Activated B cell treated with CpG ODN at 0.5 μM for 24 hours (primary cell): Measurements from ENCODE around the gene TMPRSS11E. TPM values are rescaled to one million over a fixed set of nuclear protein-coding genes. Genes with fewer than 3 reads are reported as not detected.
"Not testable (repeated sequence)": the region's sequence is repeated elsewhere in the genome, so short reads cannot be mapped to it uniquely, and the experiment has no call there.

Experiments
- ATAC-seq: fragments of 200-7000 bp; cut with Tn5 transposase; one replicate; pipeline ENCODE4 v1.10.0; 2021; ENCODE audit warnings: low read depth, mild to moderate bottlenecking, moderate library complexity
- CTCF ChIA-PET: fragments of 350-600 bp; sonication (Branson Sonifier 250); formaldehyde crosslinking; loops from one replicate; lab custom pipeline; 2021; ENCODE audit warnings: antibody characterized with exemption; lab: Charles Lee
- POLR2A ChIA-PET: fragments of 350-600 bp; sonication (Branson Sonifier 250); formaldehyde crosslinking; loops from one replicate; lab custom pipeline; 2021; ENCODE audit warnings: antibody characterized with exemption; lab: Charles Lee
- DNase-seq: peaks from one replicate; pipeline ENCODE4 v3.0.0; 2022
- H3K27ac Mint-ChIP-seq: one replicate; pipeline ENCODE4 v1.8.0; 2020; ENCODE audit warnings: mixed read lengths
- H3K27me3 Mint-ChIP-seq: one replicate; pipeline ENCODE4 v1.8.0; 2021; ENCODE audit warnings: mixed read lengths
- H3K36me3 Mint-ChIP-seq: one replicate; pipeline ENCODE4 v1.8.0; 2021; ENCODE audit warnings: low read depth, mixed read lengths
- H3K4me1 Mint-ChIP-seq: one replicate; pipeline ENCODE4 v1.8.0; 2021; ENCODE audit warnings: mixed read lengths
- H3K4me3 Mint-ChIP-seq: one replicate; pipeline ENCODE4 v1.8.0; 2020; ENCODE audit warnings: mild to moderate bottlenecking, mixed read lengths
- H3K9me3 Mint-ChIP-seq: one replicate; pipeline ENCODE4 v1.8.0; 2020; ENCODE audit warnings: mixed read lengths
- CTCF ChIP-seq: fragments of 200-600 bp; IDR thresholded peaks from one replicate; pipeline ENCODE4 v1.8.0; 2022; ENCODE audit warnings: antibody characterized with exemption, mild to moderate bottlenecking
- intact Hi-C: fragments of 100-400 bp; cut with micrococcal nuclease; formaldehyde crosslinking; loops from one replicate; pipeline ENCODE4 v1.15.1; 2024
- total RNA-seq: library from RNA; stranded (reverse); gene quantifications from 2 replicates; pipeline ENCODE4 v1.2.3, GENCODE V29; 2022

Gene TMPRSS11E
- total RNA-seq, 1 donor from 2014 or later = not detected

GRCh38 chr4:68406479-68406859, 40.8 kb upstream of the TMPRSS11E start:
- H3K4me3 Mint-ChIP-seq = no peak overlapping the region

GRCh38 chr4:68407015-68407867, 40.0 kb upstream of the TMPRSS11E start:
- H3K27ac Mint-ChIP-seq, H3K4me1 Mint-ChIP-seq, ATAC-seq, H3K36me3 Mint-ChIP-seq, CTCF ChIA-PET, H3K9me3 Mint-ChIP-seq, intact Hi-C loops, POLR2A ChIA-PET, H3K27me3 Mint-ChIP-seq, H3K4me3 Mint-ChIP-seq, DNase-seq: not testable (repeated sequence)

More at GRCh38 chr4:68406479-68406859, 40.8 kb upstream of the TMPRSS11E start:
- Mint-ChIP-seq H3K27me3 (no peaks in the 10 kb centered on the region), H3K9me3 (no peaks in the 10 kb centered on the region), H3K36me3 (no peaks in the 10 kb centered on the region), H3K4me1 (no peaks in the 10 kb centered on the region), H3K27ac (no peak overlapping the region)
- ATAC-seq (no peak), DNase-seq (no peak)
- ChIA-PET POLR2A (no interaction called here), CTCF (no interaction called here)
- intact Hi-C loops = no loop called here
- no peak for TF ChIP-seq CTCF

- H3K4me3 Mint-ChIP-seq = no peak overlapping the region
- no peak for TF ChIP-seq CTCF
- no peaks in the 10 kb centered on the region for H3K9me3 Mint-ChIP-seq
- ATAC-seq = no peak
- intact Hi-C loops = no loop called here
- no peaks in the 10 kb centered on the region for H3K36me3 Mint-ChIP-seq
- no peak overlapping the region for H3K27ac Mint-ChIP-seq
- no peak for DNase-seq
- POLR2A ChIA-PET = no interaction called here
- no peaks in the 10 kb centered on the region for H3K27me3 Mint-ChIP-seq
- H3K4me1 Mint-ChIP-seq = no peaks in the 10 kb centered on the region
- CTCF ChIA-PET = no interaction called here
These were observed 39.4 kb upstream of the TMPRSS11E start for GRCh38 chr4:68407868-68408190.

- ATAC-seq = no peak
- ChIA-PET POLR2A (no interaction called here), CTCF (no interaction called here)
These were observed 37.1 kb upstream of the TMPRSS11E start for GRCh38 chr4:68410149-68410548.

GRCh38 chr4:68410643-68411042, 36.6 kb upstream of the TMPRSS11E start:
- DNase-seq (no peak), ATAC-seq (no peak)
- no peak overlapping the region for H3K4me3 Mint-ChIP-seq
- no peak overlapping the region for H3K27ac Mint-ChIP-seq
- no peak for TF ChIP-seq CTCF
- ChIA-PET CTCF (no interaction called here), POLR2A (no interaction called here)
- intact Hi-C loops = no loop called here
- H3K27me3 Mint-ChIP-seq = no peaks in the 10 kb centered on the region
- H3K4me1 Mint-ChIP-seq = no peaks in the 10 kb centered on the region
- H3K9me3 Mint-ChIP-seq = no peaks in the 10 kb centered on the region
- no peaks in the 10 kb centered on the region for H3K36me3 Mint-ChIP-seq

More at GRCh38 chr4:68410149-68410548, 37.1 kb upstream of the TMPRSS11E start:
- Mint-ChIP-seq H3K27me3 (no peaks in the 10 kb centered on the region), H3K27ac (no peak overlapping the region), H3K4me3 (no peak overlapping the region), H3K4me1 (no peaks in the 10 kb centered on the region), H3K36me3 (no peaks in the 10 kb centered on the region), H3K9me3 (no peaks in the 10 kb centered on the region)
- DNase-seq = no peak
- TF ChIP-seq CTCF = no peak
- intact Hi-C loops = no loop called here

GRCh38 chr4:68412031-68412430, 35.2 kb upstream of the TMPRSS11E start:
- CTCF ChIA-PET, intact Hi-C loops, H3K4me3 Mint-ChIP-seq: not testable (repeated sequence)

More at GRCh38 chr4:68412031-68412430, 35.2 kb upstream of the TMPRSS11E start:
- H3K36me3 Mint-ChIP-seq, H3K9me3 Mint-ChIP-seq, H3K27me3 Mint-ChIP-seq, DNase-seq, H3K27ac Mint-ChIP-seq, ATAC-seq, POLR2A ChIA-PET, H3K4me1 Mint-ChIP-seq: not testable (repeated sequence)
